Fibroblast of mammary gland (primary cell): ENCODE data around the gene C4orf50.

Experiments used
- DNase-seq: peaks from one replicate; pipeline ENCODE4 v3.0.0-alpha.2; 2010; ENCODE audit warnings: low read depth
- H3K4me3 ChIP-seq: 2 replicates; pipeline ENCODE4 v1.5.1; 2011; ENCODE audit warnings: low read depth, mild to moderate bottlenecking, low read length, moderate library complexity; ENCODE audit not compliant: control insufficient read depth
- CTCF ChIP-seq: conservative IDR thresholded peaks from 2 replicates; pipeline ENCODE4 v1.5.1; 2011; ENCODE audit warnings: low read depth, low read length, inconsistent platforms; ENCODE audit not compliant: control insufficient read depth, insufficient read depth

C4orf50 gene

GRCh38 chr4:5919044-5919443 lies 99.2 kb downstream of the C4orf50 start:
- no peak for TF ChIP-seq CTCF
- no peak for DNase-seq
- H3K4me3 ChIP-seq: no peak overlapping the region

GRCh38 chr4:5918331-5918985 lies 99.8 kb downstream of the C4orf50 start:
- no peak for TF ChIP-seq CTCF
- no peak overlapping the region for H3K4me3 ChIP-seq
- DNase-seq: no peak

- TF ChIP-seq CTCF: no peak
These were observed 100.6 kb downstream of the C4orf50 start for GRCh38 chr4:5917672-5918071.

GRCh38 chr4:5916229-5916628 lies 102.0 kb downstream of the C4orf50 start:
- TF ChIP-seq CTCF: no peak
- DNase-seq: no peak
- no peak overlapping the region for H3K4me3 ChIP-seq

More at GRCh38 chr4:5917672-5918071, 100.6 kb downstream of the C4orf50 start:
- no peak overlapping the region for H3K4me3 ChIP-seq
- no peak for DNase-seq

GRCh38 chr4:5913454-5913853 lies 104.8 kb downstream of the C4orf50 start:
- H3K4me3 ChIP-seq: no peak overlapping the region
- no peak for TF ChIP-seq CTCF
- no peak for DNase-seq

GRCh38 chr4:5912614-5913019 lies 105.6 kb downstream of the C4orf50 start:
- no peak for DNase-seq
- H3K4me3 ChIP-seq: no peak overlapping the region
- TF ChIP-seq CTCF: no peak
